ENCODE measurements around the gene HAUS2. TPM values are rescaled to one million over a fixed set of nuclear protein-coding genes. Genes with fewer than 3 reads are reported as not detected.
"Not testable (repeated sequence)": the region's sequence is repeated elsewhere in the genome, so short reads cannot be mapped to it uniquely, and the experiment has no call there.

Gene HAUS2
- total RNA-seq, 1 donor from 2014 or later = 11.7 TPM

GRCh38 chr15:42601316-42601715 is 52.7 kb downstream of the HAUS2 start:
- ATAC-seq; intact Hi-C loops (cut with DNase I); DNase-seq (ENCODE audit: missing footprints): not testable (repeated sequence)

- no peak for DNase-seq (ENCODE audit: missing footprints)
- intact Hi-C loops (cut with DNase I) = no loop called here
- no peak for ATAC-seq
Measured at GRCh38 chr15:42602501-42602900, 53.9 kb downstream of the HAUS2 start.

- DNase-seq (ENCODE audit: missing footprints) = no peak
- ATAC-seq = no peak
- intact Hi-C loops (cut with DNase I) = no loop called here
Measured at GRCh38 chr15:42603978-42604377, 55.3 kb downstream of the HAUS2 start.

- intact Hi-C loops (cut with DNase I) = loop anchor here (5.0 kb wide), 1 partner anchor 42 kb away; no protein-coding TSS in a partner anchor
- DNase-seq (ENCODE audit: missing footprints) (no peak), ATAC-seq (peak; percentile 47)
Measured at GRCh38 chr15:42604894-42605744, 56.5 kb downstream of the HAUS2 start.

- intact Hi-C loops (cut with DNase I) = loop anchor here (5.0 kb wide), 1 partner anchor 42 kb away; no protein-coding TSS in a partner anchor
- DNase-seq (ENCODE audit: missing footprints) = no peak
- no peak for ATAC-seq
Measured at GRCh38 chr15:42605796-42606195, 57.2 kb downstream of the HAUS2 start.

- peak; percentile 33 for DNase-seq (ENCODE audit: missing footprints)
- intact Hi-C loops (cut with DNase I) = loop anchor here (5.0 kb wide), 1 partner anchor 39 kb away; no protein-coding TSS in a partner anchor
- no peak for ATAC-seq
Measured at GRCh38 chr15:42608110-42608531, 59.5 kb downstream of the HAUS2 start.

GRCh38 chr15:42608752-42609488 is 60.3 kb downstream of the HAUS2 start:
- intact Hi-C loops (cut with DNase I) = loop anchor here (5.0 kb wide), 1 partner anchor 38 kb away; no protein-coding TSS in a partner anchor
- ATAC-seq (no peak), DNase-seq (ENCODE audit: missing footprints) (no peak)

- intact Hi-C loops (cut with DNase I) = no loop called here
- ATAC-seq = no peak
- DNase-seq (ENCODE audit: missing footprints) = no peak
Measured at GRCh38 chr15:42611532-42611931, 62.9 kb downstream of the HAUS2 start.

- no peak for DNase-seq (ENCODE audit: missing footprints)
- intact Hi-C loops (cut with DNase I) = no loop called here
- ATAC-seq = no peak
Measured at GRCh38 chr15:42612367-42612912, 63.8 kb downstream of the HAUS2 start.

- intact Hi-C loops (cut with DNase I) = no loop called here
- DNase-seq (ENCODE audit: missing footprints) = no peak
- ATAC-seq = no peak
Measured at GRCh38 chr15:42616107-42616506, 67.5 kb downstream of the HAUS2 start.

Other genes with a start within 250 kb of the HAUS2 start
- gene CAPN3, start 189.3 kb upstream of the HAUS2 start, total RNA-seq = 3.4 TPM
- 457 TPM for gene ZNF106, start 57.7 kb upstream of the HAUS2 start, total RNA-seq
- 23.5 TPM for gene SNAP23, start 53.2 kb upstream of the HAUS2 start, total RNA-seq
- gene LRRC57, start within 50 bp of the HAUS2 start, total RNA-seq = 15.1 TPM
- gene STARD9, start 26.8 kb downstream of the HAUS2 start, total RNA-seq = 7.2 TPM
- 6.2 TPM for gene CDAN1, start 188.3 kb downstream of the HAUS2 start, total RNA-seq